HL-60/S4 (cell line): ENCODE data around the gene RARG.

ENCODE experiments used
- in situ Hi-C: fragments of 300-500 bp; cut with MboI; formaldehyde crosslinking; loops from 2 replicates; pipeline ENCODE4 v1.14.3; 2022; ENCODE audit warnings: low sequenced_read_pairs

The RARG gene

DNA sequence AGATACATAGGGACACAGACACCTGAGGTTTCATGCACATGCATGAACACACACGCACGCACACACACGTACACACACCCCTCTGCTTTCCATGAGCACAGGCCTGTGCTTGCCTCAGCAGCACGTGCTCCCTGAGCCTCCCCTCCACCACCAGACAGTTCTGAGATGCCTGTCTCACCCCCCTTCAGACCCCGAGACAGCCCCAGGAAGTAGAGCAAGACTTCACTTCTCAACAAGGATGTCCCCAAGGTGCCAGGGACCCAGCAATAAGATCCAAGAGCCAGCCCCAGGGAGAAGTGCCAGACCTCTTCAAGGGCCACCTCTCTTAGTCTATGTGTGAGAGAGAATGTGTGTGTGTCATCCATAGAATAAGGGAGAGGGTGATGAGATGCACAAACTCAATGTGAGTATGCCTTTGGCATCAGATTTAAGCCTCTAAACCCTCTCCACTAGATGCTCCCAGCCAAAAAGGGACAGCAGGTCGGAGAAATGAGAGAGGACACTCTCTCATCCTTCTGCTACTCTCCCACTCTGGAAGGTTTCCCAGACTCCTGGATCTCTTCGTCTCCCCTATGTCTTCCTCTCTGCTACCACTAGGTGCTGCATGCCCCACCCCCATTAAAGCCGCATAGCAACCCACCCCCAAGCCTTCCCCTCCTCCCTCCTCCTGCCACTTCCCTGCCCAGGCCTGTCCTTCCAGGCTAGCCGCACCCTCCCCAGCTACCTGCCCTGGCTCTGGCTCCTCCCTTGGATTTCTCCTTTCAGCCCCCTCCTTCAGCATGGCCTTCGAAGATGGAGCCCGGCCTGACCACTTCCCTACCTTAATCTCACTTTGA, 7.7 kb downstream of the RARG start:
- in situ Hi-C loops: no loop called here

DNA sequence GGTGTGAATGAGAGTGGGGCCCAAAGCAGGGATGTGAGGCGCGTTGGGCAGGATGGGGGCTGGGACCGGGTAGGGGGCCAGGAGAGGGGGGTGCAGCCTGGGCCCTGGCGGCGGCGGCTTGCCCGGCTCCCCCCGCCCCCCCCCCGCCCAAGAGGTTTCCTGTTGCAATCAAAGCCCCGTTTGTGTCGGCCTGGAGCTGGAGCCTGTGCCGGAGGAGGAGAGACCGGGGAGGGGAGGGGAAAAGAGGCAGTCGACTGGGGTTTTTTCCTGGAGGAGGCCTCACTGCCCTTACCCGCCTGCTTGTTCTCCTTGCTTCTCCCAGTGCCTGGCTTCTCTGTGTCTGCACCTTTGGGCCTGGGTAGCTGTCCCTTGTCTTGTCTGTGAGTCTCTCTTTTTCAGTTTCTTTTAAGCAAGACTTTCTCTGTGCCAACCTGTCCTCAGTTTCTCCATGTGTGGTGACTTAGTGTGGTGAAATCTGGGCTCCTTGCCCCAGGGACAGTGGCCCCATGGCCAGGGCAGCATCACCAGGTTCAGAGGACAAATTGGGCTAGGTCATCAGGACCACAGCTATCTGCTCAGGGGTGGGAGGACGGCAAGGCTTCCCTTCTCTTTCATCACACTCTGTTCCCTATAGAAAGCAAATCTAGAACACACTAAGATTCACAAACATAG, 8.5 kb downstream of the RARG start:
- in situ Hi-C loops: no loop called here

DNA sequence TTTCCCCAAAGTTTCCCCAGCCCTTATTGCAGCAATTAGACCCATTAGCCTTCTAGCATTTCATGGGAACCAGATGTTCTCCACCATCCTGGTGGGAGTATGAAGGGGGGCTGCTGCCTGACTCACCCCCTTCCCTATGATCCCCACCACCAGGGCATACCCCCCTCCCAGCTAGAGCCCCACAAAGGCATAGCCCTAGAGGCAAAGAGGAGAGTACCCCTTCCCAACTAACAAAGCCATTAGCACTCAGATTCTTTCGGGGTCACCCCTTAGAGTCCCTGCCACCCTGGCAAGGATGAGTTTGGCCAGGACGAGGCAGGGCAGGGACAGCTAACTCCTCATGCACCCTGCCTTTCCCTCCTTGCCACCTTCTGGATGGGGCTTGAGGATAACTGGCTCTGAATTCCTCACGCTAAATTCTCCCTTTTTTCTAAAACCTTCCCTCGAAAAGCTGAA, 9.2 kb downstream of the RARG start:
- in situ Hi-C loops: no loop called here

DNA sequence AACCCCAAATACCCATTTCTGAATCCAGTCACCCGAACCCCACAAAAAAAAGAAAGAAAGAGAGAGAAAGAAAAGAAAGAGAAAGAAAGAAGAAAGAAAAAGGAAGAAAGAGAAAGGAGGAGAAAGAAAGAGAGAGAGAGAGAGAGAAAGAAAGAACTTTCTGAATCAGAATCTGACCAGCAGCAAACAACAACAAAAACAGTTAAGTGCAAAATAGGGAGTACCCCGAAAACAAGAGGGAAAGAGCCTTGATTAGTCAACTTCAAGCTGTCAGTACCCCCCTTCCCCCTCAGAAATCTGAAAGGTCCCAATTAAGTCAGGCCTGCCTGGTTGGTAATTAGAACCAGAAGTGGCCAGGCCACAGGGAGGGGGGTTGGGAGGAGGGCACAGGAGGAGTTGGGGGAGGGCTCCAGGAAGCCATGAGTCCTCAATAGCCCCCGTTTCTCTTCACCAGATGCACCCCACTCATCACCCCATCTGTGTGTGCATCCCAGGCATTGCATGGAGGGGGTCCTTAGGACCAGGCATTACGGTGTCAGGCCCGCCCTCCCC, 9.8 kb downstream of the RARG start:
- in situ Hi-C loops: no loop called here

DNA sequence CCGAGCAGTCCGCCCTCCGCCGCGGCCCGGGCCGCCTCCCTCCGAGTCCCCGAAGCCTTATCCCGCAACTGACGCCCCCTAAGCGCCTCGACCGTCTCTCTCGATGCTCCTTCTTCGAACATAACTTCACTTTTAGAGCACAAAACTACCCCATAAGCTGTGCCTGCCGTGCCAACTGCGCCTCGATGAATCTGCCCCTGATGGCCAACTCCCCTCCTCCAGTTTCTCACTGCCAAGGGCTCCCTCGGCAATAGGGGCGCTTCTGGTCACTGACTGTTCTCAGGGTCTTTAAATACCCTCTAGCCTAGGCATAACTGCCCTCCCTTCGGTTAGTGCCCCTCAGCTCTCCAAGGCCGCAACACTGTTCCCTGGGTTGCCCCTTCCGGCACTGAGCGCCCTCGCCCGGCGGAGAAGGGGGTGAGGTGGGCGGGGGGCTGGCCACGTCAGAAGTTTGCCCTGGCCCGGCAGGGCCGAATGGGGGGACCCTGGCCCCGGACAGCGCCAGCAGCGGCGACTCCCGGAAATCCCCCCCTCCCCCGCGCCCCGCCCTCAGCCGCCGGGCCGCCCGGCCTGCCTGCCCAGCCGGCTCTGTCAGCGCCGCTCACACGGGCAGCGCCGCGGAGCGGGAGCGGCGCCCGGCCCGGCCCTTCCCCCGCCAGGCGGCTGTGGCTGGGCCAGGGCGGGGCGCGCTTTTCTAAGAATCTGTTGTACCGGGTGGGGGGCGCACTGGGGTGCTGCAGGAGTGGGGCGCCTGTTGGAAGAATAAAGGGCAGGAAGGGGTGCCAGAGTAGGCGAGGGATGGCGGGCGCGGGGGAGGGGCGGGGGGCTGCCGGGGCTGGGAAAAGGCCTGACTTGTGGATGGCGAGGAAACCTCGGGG, 10.6 kb downstream of the RARG start:
- in situ Hi-C loops: no loop called here

DNA sequence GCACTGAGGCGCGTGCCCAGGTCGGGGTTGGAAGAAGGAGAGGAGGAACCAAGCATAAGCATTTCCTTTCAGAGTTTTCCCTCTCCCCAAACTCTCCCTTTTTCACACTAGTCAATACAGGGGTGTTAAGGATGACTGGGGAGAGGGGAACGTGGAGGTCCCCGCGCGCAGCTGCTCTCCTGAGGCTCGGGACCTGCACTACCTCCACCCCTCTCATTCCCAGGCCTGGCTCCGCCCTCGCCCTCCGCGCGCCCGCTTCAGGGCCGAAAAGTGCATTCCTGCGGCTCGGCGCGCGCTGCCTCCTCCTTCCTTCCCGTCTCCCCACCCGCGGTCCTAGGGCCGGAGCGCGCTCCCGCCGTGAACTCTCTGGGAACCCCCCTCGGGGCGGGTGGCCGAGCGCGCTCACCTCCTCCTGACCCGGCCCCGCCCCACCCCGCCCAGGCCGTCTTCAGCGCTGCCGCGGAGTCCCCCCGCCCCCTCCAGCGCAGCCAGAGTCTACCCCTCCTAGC, 11.3 kb downstream of the RARG start:
- in situ Hi-C loops: no loop called here

DNA sequence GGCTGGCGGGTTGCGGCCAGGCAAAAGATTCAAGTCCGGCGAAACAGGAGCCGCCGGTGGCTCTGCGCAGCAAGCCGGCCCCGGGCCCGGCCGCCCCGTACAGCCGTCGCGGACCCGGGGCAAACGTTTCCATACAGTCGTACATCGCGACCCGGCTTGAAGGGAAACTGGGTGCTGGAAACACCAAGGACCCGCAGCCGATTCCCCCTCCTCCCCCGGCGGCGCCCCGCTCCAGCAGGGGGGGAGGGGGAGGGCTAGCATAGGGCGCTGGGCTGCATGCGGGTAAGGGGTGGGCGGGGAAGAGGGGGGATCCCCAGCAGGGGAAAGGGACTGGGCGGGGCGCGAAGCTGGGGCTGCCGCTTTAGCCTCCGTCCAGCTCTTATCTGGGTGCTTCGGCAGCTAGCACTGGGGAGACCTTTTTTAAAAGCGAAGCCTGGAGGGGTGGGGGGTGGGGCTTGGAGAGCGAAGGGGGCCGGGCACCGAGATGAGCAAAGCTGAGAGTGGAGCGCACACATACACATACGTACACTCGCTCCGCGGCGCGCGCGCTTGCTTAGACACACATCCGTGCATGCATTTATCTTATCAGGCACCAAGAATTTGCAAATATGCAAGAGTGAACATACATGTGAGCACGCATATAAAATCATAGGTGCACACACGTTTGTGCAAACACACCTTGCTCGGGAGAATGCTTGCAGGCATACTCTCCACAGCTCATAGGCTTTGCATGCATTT, 11.9 kb downstream of the RARG start:
- in situ Hi-C loops: no loop called here

DNA sequence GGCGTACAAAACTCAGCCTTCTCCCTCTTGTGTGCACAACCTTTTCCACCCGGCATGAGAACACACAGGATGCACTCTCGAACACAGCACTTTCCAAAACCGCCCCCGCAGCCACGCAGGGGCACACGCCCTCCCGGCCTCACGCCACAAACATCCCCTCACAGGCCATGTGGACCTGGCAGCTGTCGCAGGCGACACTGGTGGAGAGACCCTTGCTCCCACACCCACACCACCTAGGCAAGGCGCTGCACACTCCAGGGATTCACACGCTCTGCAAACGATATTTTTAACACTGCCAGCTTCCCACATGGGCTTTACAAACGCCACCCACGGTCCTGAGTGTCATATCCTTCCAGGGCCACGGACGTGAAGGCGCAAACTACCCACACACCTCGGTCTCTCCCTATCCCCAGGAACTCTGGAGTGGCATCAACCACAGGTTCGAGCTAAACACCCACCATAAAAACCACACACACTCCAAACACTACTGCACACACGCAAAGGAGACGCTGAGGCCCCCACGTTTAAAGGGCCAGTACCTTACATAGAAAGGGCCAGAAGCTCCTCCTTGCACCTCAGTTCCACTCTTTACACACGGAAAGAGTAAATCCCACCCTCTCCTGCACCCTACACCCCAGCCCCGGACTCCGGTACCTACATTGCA, 12.6 kb downstream of the RARG start:
- in situ Hi-C loops: no loop called here

DNA sequence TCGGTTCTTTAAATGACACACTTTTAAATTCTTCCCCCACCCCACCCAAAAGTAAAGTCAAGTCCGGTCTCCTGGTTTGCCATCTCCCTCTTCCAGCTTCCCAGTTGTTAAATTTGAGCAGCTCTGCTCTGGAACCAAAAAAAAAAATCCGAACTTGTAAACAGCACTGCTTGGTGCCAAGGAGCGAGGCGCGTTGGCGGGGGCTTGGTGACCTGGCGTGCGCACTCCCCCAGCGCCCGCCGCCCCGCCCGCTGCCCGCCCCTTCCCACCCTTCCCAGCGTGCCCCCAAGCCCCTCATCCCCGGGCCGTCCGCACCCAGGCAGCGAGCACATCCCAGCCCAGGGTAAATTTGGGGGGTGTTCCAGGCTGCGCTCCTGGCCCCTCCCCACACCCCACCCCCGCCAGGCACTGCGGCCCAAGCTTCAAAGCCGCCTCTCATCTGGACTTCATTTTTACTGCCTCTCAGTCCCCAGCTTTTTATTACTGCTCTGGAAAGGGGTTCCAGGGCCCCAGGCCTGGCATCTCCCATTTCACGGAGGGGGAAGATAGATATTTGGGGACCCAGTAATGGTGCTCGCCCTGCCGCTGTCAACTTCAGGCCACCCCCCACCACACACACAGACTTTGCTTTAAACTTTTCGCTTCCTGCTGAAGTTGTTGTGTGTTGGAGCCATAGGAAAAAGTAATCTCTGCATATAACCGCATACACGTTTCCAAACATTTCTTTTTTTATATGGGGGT, 13.3 kb downstream of the RARG start:
- in situ Hi-C loops: no loop called here

DNA sequence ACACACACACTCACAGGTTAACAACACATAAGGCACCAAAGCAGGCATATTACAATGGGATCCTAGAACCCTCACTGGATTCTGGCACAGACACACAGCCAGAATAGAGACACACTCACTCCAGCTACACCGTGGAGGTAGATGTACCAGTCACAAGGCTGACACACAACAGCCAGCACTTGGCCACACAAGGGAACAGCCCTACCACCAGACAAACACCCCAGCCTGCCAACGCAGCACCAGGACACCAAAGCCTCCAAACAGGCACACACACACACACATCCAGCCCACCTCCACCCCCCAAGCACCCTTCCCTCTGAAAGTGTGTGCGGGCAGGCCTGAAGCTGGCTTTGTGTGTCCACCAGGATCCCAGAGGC, 14.1 kb downstream of the RARG start:
- in situ Hi-C loops: no loop called here

DNA sequence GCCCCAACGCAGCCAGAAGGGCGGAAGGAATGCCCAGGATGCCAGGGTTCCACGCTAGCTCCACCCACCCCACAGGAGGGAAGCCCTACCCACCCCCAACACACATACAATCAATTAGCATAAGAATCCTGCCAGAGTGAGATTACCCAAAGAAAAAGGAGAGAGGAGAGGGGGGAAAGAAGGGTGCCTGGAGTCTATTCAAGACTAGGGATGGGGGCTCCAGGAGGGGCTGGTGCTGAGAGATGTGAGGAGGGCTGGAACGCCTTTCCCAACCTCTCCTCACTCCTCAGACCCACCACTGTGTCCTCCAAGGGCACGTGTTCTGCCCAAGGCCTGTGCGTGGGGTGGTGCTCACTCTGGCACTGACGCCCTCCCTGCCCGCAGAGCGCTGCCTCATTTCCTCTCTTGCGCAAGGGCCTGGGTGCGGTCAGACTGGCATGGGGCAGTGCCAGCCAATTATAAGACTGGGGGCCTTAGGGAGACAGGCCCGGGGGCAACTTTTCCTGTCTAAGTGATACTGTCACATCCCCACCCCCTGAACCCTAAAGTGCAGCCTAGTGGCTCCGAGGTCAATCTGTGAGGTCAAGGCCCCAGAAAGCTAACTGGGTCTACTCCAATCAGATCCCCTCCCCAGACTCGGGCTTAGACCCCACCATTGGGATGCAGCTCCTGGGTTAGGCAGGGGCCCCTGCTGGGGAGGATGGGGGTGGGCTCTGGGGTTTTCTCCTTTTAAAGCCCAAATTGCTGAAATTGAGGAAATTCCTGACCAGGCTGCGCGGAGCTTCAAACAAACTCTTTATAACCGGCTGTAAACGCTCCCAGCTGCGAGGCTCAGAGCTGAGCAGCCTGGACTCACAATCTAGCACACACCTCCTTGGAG, 14.7 kb downstream of the RARG start:
- in situ Hi-C loops: no loop called here

DNA sequence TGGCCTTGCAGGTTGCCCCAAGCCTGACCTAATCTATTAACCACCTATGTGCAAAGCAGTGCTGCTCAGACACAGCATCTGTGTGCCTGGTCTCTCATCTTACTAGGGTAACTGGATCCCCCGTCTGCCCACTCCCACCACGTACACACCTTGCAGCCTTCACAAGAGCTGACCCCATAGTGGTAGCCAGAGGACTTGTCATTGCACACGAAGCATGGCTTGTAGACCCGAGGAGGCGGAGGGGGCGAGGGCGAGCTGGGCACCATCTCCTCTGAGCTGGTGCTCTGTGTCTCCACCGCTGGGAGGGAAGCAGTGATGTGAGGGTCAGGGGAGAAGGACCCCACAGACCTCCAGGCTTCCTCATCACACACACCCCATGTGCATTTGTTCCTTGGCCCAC, 16.5 kb downstream of the RARG start:
- in situ Hi-C loops: no loop called here

DNA sequence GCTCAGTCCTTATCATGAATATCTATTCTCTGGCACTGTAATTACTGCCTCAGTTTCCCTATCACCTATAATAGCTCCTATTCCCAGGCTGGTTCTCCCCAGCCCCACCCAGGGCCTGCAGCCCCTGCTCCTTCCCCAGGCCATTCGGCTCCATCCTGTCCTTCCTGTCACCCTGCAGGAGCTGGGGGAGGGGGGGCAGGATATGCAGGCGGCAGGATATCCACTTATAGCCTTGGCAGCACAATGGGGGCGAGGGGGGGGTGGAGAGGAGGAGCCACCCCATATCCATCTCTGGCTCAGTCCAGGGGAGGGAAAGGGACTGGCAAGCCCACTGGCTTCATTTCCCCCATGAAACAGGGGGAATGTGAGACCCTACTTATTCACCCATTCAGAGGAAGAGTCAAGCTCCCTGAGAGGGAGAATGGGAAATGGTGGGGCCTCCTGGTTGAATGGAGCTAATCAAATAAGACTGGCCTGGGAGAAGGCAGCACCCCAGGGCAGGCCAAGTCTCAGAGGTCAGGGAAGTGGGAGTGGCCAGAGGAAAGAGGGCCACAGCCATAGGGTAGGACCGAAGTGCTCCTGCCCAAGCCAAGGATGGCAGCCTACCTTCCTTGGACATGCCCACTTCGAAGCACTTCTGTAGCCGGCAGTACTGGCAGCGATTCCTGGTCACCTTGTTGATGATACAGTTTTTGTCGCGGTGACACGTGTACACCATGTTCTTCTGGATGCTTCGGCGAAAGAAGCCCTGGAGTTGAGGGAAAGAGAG, 17.1 kb downstream of the RARG start:
- in situ Hi-C loops: loop anchor here (5.0 kb wide), 1 partner anchor 72 kb away; no protein-coding TSS in a partner anchor

DNA sequence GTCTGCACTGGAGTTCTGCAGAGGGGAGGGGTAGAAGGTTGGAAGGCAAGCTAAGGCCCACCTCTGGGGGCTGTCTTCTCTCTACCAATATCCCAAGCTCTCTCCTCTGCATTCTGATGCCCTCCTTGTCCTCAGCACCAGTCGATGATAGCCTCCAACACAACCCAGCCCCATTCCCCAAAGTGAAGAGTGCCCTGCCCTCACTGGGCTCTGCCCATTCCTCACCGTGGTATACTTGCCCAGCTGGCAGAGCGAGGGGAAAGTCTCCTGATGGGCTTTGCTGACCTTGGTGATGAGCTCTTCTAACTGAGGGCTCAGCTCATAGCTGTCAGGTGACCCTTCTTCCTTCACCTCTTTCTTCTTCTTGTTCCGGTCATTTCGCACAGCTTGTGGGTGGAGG, 17.8 kb downstream of the RARG start:
- in situ Hi-C loops: loop anchor here (5.0 kb wide), 1 partner anchor 73 kb away; no protein-coding TSS in a partner anchor

DNA sequence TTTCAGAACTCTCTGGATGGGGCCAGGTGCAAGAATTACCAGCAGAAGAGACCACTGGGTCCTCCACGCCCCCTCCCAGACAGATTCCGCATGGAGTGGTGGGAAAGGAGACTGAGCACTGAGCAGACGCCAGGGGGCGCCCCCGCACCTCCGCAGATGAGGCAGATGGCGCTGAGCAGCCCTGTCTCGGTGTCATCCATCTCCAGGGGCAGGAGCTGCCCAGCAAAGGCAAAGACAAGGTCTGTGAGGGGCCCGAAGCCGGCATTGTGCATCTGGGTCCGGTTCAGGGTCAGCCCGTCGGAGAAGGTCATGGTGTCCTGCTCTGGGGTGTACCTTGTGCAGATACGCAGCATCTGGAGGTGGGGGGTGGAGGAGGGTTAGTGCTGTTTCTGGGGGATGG, 18.7 kb downstream of the RARG start:
- in situ Hi-C loops: loop anchor here (5.0 kb wide), 1 partner anchor 74 kb away; no protein-coding TSS in a partner anchor

DNA sequence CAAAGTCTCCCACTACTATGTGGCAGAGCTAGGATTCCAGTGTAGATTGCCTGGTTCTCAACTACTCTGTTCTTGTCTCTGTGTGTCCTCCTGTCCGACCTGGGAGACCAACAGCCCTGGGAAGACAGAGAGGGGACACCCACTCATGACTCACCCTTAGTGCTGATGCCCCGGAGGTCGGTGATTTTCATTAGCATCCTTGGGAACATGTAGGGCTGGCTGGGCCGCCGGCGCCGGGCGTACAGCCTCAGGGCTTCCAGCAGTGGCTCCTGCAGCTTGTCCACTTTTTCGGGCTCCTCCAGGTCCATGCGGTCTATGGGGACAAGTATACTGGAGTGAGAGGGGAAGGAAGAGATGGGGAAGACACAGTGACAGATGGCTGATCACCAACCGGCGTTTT, 19.1 kb downstream of the RARG start:
- in situ Hi-C loops: loop anchor here (5.0 kb wide), 1 partner anchor 74 kb away; no protein-coding TSS in a partner anchor
